GM23248 (cell line): ENCODE results near the gene CDH13.

ENCODE experiments used
- EZH2 ChIP-seq: fragments of 200-600 bp; sonication (generic); IDR thresholded peaks from 2 replicates; pipeline ENCODE4 v1.6.1; 2018; ENCODE audit warnings: antibody characterized with exemption, mild to moderate bottlenecking; ENCODE audit not compliant: insufficient read depth, poor library complexity, severe bottlenecking
- EZH2phosphoT487 ChIP-seq: fragments of 200-600 bp; sonication (generic); IDR thresholded peaks from 2 replicates; pipeline ENCODE4 v1.6.1; 2018; ENCODE audit warnings: antibody characterized with exemption, moderate library complexity, mild to moderate bottlenecking, low read depth; ENCODE audit not compliant: insufficient read depth

DNA sequence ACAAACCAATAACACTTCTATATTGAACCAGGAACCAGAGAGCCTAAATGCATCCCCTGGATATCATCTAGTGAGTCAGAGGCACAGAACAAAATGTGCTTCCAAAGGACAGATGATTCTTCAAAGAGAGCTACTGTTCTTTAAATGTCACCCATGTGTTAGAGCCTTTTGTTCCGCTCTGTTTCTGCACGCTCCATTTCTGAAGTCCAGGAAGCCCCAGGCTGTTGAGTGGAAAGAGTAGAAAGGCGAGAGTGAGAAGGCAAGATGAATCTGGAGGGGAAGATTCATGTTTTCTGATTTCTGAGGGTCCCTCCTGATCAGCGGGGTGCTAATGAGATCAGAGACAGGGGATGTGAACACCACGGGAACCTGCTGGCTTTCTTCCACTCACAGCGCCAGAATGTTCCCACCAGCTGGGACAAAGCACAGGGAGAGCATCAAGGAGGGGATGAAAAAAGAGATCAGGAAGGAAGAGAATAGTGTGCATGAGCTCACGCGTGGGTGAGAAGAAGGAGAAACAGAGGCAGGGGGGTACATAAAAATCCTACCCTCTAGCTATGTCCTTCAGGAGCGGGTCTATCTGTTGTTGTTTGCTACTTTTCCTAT is 621.1 kb downstream of the CDH13 start:
- TF ChIP-seq EZH2 = no peak
- TF ChIP-seq EZH2phosphoT487 = no peak
